Choroid plexus epithelial cell (primary cell): ENCODE data around the gene TCF7L2.

Experiments used
- DNase-seq: peaks from one replicate; pipeline ENCODE4 v3.0.0-alpha.2; 2010; ENCODE audit warnings: low read depth
- H3K4me3 ChIP-seq: 2 replicates; pipeline ENCODE4 v1.5.1; 2011; ENCODE audit warnings: low read depth, mild to moderate bottlenecking, control low read depth, low read length, moderate library complexity
- TF ChIP-seq, protein P1 (sequence below): conservative IDR thresholded peaks from 2 replicates; pipeline ENCODE4 v1.5.1; 2011; ENCODE audit warnings: low read depth, mild to moderate bottlenecking, control low read depth, inconsistent platforms, low read length, moderate library complexity

TCF7L2 gene

DNA sequence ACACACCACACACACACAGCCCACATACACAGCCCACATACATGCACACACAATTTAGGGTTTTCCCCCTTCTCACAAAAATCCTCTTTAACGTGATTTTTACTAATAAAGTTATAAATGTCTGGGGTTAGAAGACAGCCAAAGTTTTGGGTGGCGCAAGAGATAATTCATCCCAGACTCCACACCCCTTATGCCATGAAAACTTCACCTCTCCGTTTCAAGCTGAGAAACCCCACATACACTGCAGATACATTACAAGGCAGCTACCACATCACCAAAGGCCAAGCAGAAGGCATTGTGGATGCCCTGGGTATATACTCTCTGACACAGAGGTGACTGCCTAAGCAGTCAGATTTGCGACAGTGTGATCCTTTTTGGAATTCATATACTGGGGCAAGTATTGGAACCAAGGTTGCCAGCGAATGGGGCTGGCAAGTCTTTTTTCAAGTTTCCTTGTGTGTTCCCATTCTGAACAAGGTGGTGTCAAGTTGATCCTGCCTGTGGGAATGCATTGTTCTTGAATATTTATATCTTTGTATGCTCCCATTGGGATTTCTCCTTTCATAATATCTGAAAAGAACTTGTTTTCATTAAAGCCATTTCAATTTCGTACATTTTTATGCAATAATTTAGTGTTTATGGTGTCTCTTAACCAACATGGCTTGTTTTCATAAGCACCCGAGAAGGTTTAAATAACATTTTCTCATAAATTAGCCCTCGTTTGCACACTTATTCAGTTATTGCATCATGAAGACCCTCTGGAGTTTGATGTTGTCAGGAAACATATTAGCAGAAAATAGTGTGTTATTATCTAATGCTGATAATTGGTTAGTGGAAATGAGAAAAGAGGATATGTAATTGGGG is 130.2 kb downstream of the TCF7L2 start:
- no peak for DNase-seq
- TF ChIP-seq, protein P1, sequence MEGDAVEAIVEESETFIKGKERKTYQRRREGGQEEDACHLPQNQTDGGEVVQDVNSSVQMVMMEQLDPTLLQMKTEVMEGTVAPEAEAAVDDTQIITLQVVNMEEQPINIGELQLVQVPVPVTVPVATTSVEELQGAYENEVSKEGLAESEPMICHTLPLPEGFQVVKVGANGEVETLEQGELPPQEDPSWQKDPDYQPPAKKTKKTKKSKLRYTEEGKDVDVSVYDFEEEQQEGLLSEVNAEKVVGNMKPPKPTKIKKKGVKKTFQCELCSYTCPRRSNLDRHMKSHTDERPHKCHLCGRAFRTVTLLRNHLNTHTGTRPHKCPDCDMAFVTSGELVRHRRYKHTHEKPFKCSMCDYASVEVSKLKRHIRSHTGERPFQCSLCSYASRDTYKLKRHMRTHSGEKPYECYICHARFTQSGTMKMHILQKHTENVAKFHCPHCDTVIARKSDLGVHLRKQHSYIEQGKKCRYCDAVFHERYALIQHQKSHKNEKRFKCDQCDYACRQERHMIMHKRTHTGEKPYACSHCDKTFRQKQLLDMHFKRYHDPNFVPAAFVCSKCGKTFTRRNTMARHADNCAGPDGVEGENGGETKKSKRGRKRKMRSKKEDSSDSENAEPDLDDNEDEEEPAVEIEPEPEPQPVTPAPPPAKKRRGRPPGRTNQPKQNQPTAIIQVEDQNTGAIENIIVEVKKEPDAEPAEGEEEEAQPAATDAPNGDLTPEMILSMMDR = no peak
- H3K4me3 ChIP-seq = no peak overlapping the region

GRCh38 chr10:113080925-113081229 is 130.8 kb downstream of the TCF7L2 start:
- TF ChIP-seq, protein P1 = peak; percentile 36
- DNase-seq = no peak
- no peak overlapping the region for H3K4me3 ChIP-seq

GRCh38 chr10:113084031-113084430 is 134.0 kb downstream of the TCF7L2 start:
- no peak overlapping the region for H3K4me3 ChIP-seq
- TF ChIP-seq, protein P1 = no peak
- DNase-seq = peak; percentile 68

DNA sequence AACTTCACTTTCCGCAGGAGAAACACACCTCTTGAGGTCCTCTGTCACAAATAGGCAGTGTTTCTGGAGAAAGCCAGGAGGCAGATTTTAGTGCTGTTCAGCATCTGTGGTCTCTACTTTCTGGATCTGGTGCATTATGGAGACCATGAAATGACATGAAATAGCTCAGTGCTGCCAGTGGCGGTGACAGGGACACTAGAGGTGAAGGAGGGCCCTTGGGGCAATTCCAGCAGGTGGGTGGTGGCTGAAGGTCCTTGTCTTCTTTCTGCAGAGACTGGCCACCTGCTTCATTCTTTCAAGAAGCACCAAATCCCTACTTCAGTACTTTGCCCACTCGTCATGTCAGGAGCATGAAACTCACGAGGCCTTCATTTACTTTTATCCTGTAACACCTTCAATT is 135.7 kb downstream of the TCF7L2 start:
- TF ChIP-seq, protein P1 = no peak
- DNase-seq = no peak
- H3K4me3 ChIP-seq = no peak overlapping the region

DNA sequence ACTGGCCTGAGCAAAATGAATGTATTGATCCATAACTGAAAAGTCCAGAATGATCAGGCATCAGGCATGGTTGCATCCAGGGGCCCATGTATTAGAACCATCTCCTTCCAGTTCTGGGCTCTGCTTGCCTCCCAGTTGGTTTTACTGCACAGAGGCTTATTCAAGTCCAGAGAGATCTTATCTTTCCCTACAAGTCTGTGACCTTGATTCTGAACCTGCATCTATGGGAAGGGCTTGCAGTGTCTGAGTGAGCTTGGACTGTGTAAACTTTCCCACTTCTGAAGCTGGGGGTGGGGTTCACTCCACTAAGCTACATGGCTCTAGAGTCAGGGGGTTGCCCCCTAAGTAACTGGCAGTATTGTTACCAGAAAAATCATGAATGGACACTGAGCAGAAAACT is 136.2 kb downstream of the TCF7L2 start:
- DNase-seq = no peak
- TF ChIP-seq, protein P1 = no peak
- H3K4me3 ChIP-seq = no peak overlapping the region

GRCh38 chr10:113087165-113088029 is 137.3 kb downstream of the TCF7L2 start:
- TF ChIP-seq, protein P1 = no peak
- peak; percentile 100 for DNase-seq
- H3K4me3 ChIP-seq = no peak overlapping the region

DNA sequence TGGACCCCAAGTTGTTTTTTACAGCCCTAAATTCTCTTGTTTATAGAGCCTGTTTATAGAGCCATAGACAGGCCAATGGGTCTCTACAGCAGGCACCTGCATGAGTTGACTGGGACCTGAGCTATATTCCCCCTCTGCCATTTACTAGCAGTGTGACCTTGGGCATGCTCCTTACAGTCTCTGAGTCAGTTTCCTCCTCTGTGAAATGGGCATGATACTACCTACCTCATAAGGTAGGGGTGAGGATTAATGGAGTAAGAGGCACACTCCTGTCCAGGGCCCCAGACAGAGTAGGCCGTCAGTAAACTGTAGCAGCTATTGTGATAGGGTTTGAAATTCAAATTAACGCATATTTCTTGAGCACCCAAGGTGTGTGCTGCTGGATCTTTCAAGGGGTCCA is 138.1 kb downstream of the TCF7L2 start:
- TF ChIP-seq, protein P1 = no peak
- DNase-seq = no peak

More for the DNA sequence above, 138.1 kb downstream of the TCF7L2 start:
- no peak overlapping the region for H3K4me3 ChIP-seq
